HG03045 (cell line): ENCODE measurements around the gene EFCC1.

Experiments used
- ATAC-seq: cut with Tn5 transposase; IDR thresholded peaks from one replicate; pipeline ENCODE4 v1.9.1; 2021; ENCODE audit warnings: mild to moderate bottlenecking, moderate library complexity; ENCODE audit not compliant: unreplicated experiment

Gene EFCC1, protein sequence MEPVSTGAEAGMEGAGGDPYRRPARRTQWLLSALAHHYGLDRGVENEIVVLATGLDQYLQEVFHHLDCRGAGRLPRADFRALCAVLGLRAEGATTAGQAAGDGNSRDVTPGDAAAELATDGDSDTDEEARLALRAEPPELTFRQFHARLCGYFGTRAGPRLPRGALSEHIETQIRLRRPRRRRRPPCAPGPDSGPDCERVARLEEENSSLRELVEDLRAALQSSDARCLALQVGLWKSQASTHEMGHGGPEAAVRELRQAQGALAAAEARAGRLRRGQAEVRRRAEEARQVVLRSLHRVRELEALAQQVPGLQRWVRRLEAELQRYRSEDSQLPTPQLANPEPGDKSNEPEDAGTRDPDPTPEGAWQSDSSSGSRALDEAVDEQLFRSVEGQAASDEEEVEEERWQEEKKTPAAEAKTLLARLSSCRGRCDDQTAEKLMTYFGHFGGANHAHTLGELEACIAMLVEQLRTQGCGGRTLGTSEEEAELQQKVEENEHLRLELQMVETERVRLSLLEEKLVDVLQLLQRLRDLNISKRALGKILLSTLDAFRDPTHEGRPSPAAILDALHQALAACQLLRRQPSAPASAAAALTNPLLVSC

DNA sequence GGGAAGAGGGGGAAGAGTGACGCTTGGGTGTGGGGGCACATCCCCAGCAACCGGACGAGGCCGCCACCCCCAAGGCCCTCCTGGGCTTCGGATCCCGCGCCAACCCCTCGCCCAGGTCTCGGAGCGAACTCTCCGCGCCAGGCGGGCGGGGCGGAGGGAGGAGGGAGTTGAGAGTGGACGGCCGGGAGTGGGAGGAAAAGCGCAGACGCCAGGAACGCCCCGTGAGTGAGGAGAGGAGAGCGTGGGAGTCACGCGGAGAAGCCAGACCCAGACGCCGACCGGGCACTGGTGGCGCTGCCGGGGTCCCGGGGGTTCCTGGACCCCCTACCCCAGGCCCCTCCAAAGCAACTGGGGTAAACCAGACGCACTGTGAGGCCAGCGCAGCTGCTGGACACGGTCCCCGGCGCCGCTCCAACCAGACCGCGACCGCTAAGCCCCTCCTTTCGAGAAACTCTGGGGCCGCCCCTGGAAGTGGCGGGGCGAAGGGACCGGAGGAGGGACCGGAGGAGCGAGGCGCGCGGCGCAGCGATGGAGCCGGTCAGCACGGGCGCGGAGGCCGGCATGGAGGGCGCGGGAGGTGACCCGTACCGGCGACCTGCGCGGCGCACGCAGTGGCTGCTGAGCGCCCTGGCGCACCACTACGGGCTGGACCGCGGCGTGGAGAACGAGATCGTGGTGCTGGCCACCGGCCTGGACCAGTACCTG lies at the start of gene EFCC1:
EFCC1 (plus strand) TSS at position 204 of the 705 bp plus-strand sequence; CDS start at position 529, 325 bp downstream.
- ATAC-seq, result no peak

DNA sequence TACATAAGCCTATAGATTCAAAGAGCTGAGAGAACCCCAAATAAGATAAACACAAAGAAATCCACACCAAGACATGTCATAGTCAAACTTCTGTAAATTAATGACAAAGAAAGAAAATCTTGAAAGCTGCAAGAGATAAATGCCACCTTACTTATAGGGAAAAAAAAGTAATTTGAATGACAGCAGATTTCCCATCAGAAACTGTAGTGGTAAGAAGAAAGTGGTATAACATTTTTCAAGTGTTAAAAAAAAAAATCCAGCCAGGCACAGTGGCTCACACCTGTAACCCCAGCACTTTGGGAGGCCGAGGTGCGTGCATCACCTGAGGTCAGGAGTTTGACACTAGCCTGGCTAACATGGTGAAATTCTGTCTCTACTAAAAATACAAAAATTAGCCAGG lies 44.7 kb upstream of the EFCC1 start:
- ATAC-seq, result no peak

DNA sequence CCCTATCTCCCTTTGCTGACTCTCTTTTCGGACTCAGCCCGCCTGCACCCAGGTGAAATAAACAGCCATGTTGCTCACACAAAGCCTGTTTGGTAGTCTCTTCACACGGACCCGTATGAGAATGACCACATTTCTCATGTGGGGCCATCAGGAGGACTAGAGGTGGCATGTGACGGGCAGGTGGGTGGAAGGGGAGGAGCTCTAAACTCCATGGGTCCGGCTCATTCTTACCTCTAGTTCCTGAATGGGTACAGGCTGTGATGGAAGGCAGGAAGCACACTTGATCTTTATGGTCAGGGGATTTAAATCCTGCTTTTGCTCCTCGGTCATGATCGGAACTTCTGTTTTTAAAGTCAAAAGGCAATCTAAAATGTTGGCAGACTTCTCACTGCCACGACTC lies 35.8 kb upstream of the EFCC1 start:
- no peak for ATAC-seq

DNA sequence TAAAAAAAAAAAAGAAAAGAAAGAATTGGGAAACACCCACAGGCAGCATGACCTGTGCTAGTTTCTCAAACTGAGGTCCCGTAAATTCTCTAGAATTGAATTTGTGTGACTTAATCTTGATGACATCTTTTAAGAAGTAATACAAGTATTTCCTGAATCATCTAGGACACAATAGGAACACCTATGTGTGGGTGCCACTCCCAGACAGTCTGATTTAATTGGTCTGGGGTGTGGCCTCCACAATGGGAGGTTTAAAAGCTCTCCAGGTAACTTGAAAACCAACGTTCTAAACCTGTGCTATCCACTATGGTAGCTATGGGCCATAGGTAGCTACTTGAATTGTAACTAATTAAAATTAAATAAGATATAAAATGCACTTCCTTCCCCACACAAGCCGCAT lies 35.3 kb upstream of the EFCC1 start:
- no peak for ATAC-seq

DNA sequence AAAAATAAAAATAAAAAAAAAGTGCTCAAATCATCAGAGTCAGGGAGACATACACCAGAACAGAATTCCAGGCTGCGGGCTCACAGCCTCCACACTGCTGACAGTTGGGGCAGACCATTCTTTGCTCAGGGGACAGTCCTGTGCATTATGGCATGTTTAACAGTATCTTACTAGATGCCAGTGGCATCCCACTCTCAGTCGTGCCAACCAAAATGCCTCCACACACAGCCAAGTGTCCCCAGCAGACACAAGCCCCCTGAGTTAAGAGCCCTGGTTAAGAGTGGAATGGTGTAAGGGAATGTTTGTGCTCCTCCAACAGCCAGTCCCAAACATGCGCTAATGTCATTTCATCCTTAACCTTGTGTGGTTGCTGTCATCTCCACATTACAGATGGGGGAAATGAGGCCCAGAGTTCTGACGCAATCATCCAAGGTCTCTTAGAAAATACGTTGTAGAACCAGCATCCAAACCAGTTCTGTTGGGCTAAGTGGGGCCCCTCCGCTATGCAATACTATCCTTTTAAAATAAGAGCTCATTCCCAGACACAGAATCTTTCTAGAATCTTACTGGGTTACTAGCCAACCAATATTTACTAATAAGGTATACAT lies 33.3 kb upstream of the EFCC1 start:
- no peak for ATAC-seq

DNA sequence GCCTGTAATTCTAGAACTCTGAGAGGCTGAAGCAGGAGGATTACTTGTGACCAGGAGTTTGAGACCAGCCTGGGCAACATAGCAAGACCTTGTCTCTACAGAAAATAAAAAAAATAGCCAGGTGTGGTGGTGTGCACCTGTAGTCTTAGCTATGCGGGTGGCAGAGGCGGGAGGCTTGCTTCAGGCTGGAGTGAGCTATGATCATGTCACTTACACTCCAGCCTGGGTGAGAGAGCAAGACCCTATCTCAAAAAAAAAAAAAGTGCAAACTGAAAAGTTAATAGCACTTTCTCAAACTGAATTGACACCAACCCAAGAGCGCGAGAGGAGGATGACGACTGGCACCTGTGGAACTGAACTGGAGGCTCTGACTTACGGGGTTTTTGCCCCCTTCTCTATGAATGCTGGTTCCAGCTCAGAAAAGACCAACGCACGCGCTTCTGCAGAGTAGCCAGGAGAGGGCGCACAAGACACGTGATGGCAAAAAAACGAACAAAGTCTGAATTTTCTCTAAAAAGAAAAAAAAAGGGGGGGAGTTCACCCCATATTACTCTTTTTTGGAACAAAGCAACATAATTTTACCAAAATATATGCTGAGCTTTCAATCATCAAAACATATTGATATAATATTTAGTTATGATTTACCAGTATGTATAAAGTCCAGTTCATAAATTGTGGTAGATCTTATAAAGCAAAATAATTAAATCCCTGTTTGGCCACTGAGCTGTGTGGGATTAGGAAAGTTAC lies 30.9 kb upstream of the EFCC1 start:
- ATAC-seq, result no peak

DNA sequence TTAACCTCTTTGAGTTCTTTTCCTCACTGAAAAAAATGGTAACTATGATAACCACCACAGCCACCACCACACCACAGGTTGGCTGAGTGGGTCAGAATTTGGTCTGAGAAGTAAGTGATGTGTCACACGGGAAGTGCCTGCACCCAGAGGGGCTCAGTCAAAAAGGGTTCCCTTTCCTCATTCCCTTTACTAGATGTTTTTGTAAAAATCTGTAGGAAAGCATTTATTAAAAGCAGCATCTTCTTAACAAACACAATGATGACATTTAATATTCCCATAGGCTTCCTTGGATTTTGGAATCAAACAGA lies 30.4 kb upstream of the EFCC1 start:
- ATAC-seq, result no peak

DNA sequence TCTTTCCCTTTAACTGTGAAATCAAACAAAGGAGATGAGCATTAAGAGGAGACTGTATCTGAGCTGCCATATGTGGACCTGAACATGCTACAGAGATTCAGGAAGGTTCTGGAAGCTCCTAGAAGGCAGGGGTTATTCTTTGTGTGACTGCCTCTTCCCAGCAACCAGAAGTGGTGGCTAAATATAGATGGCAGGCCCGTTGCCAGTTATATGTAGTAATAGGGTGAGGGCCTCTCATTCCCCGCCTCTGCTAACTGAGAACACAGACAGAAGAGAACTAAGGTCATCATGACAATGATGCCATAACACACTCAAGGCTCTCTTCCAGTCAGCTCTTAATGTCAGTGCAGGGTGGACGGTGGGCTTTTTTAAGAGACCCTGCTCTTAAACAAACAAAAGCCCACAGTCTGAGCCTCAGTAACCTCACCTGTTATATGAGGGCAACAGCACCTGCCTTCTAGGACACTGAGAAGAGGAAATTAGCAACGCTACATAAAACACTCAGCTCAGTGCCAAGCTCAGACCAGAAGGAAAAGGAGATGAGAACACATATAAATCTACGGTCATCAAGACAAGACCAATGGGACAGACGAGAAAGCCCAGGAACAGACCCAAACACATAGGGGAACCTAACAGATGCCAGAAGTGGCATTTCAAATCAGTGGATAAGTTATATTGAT lies 29.5 kb upstream of the EFCC1 start:
- no peak for ATAC-seq

DNA sequence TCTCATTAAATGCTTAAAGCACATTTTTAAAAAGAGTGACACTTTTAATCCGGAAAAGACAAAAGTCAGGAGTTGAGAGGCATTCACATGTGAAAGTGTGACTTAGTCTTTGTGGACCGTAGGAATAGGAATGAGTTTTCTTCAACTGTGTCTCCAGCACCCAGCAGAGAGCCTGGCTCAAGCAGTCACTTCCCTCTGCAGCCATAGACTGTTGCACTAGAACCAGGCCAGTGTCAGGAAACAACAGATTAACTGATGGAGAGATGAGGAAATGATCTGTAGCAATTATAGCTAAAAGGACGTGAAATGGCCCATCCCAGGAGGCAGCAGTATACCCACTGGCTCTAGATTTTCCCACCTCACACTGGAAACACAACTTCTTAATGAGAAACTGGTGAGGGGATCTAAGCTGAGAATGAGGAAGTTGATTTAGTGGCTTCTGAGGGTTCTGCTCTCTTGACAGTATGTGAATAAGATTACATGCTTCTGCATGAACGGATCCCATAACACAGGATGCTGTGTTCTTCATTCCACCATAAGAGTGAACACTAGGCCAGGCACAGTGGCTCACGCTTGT lies 27.0 kb upstream of the EFCC1 start:
- no peak for ATAC-seq

DNA sequence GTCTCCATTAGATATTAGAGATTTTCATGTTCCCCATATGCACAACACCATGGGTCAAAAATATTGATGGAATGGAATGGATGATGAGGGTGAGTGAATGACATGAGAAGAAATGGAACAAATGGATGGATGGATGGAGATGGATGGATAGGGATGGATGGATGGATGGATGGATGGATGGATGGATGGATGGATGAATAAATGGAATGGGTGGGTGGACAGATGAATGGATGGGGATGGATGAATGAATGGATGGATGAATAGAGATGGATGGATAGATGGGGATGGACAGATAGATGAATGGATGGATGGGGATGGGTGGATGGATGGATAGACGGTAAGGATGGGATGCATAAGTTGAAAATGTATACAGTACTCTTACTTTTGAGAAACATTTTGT lies 25.8 kb upstream of the EFCC1 start:
- no peak for ATAC-seq

DNA sequence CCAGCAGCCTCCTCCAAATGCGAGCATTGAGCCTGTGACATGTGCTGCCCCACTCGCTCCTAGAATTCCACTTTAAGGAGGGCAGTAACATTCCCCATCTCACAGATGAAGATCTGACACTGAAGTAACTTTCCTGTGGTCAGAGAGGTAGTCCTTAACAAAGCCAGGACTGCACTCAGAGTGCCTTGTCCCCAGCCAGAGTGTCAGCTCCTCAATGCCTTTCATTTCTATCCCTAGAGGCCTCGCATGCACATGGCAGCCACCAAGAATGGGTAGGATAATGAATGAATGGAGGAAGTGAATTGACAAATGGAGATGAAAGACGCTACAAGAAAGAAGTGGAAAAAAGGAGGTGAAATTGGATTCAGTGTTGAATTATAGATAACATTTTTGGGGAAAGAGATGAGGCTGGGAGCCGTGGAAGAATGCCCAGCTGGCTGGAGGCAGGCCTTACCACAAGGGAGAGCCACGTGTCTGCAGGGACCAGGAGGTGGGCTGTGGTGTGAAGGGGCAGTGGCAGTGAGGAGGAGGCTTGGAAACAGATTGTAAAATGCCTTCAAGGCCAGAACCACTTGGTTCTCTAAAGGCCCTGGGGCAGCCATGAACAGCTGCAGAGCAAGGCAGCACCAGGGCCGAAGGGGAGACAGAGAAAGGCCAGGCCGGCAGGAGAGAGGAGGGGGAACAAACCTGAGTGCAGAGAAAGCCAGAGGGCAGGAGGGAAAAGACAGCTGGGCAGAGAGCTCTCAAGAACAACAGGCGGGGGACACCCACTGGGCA lies 17.6 kb upstream of the EFCC1 start:
- ATAC-seq, result no peak

DNA sequence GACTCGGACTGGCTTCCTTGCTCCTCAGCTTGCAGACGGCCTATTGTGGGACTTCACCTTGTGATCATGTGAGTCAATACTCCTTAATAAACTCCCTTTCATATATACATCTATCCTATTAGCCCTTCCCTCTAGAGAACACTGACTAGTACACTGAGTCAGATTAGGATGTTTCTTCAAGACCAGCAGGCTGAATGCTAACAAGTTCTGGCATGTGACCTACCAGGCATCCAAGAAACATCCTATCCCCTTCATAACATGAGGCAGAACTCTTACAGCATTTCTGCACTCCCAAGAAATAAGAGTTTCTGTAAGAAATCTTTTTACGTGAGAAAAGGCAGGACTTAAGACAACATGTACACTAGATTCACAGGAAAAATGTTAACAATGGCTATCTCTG lies 16.5 kb upstream of the EFCC1 start:
- no peak for ATAC-seq

DNA sequence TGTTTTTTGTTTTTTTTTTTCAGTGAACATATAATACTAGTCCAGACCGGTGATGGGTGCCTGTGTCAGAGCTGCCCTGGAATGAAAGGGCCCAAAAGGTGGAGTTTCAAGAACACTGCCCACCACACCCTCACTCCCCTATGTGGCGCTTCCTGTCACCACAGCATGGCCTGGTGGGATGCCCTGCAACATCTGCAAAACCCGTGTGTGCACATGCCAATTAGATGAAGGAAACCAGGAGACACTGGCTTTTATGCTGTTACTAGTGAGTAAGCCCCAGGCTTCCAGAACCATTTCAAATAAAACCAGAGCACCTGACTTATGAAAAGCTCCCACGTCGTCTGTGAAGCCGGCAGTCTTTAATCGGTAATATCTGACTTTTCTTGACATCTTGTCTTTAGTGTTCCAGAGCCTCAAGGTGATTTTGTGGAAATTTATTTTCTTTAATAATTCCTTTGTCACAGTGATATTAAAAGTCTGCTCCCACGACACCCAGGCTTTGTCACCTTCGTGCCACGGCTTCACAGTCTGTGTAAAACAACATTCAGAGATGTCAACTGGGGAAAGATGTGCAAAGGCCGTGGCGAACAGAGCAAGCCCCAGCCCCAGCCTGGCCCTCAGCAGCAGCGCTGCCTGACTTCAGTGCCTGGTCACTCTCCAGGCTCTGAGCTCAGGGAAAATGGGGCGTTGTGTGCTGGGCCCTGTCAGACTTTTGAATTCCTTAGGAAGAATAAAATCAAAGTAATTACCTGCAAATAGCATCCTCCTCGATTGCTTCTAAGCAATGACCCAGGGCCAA lies 13.6 kb upstream of the EFCC1 start:
- no peak for ATAC-seq

DNA sequence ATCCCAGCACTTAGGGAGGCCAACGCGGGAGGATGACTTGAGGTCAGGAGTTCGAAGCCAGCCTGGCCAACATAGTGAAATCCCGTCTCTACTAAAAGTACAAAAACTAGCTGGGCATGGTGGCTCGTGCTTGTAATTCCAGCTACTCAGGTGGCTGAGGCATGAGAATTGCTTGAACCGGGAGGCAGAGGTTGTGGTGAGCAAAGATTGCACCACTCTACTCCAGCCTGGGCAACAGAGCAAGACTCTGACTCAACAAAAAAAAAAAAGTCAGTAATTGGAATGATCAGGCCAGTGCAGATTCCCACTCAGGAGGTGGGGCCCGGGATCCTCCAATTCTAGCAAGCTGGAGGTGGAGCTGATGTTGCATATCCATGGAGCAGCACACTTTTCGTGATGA lies 12.8 kb upstream of the EFCC1 start:
- no peak for ATAC-seq

DNA sequence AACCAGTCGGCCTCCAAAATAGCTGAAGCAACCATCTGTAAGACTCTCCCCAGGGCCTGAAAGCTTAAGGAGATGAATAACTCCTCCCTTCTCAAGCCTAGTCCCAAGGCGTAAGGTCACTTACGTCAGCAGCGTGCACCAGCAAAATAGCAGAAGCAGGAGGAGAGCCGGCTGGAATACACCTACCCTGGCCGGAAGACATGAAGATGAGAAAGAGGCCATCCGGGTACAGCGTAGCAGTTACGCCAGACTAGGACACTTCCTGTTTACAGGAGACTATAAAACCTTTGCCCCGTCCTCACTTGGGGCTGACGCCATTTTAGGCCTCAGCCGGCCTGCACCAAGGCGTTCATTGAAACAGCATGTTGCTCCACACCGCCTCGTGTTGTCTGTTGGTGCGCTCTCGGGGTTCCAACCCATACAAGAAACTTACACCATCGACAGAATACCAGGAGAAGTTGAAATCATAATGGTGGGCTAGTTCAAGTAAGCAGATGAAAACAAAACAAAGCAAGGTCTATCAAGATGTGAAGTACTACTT lies 9.7 kb upstream of the EFCC1 start:
- ATAC-seq, result no peak

DNA sequence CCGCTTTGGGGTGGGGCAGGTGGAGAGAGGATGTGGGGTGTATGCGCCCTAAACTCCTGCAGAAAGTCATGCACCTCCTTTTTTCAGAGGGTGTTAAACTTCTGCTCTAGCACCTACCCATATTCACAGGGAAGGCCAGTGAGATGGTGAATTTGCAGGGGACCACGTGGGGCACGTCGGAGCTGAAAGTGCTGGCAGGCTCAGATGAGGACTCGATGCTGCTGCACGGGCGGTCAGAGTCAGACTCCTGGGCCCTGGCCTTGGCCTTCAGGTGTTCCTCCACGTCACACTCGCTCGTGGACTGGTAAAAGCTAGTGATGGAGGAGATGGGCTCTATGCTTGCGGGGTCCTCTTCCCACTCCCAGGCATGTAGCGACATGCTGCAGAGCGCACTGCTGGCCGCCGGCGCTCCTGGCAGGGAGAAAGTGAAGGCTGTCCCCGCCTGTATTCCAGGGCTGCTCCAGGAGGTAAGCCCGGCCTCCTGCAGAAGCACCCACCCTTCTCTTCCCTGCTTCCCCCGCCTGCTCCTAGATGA lies 8.1 kb upstream of the EFCC1 start:
- no peak for ATAC-seq

DNA sequence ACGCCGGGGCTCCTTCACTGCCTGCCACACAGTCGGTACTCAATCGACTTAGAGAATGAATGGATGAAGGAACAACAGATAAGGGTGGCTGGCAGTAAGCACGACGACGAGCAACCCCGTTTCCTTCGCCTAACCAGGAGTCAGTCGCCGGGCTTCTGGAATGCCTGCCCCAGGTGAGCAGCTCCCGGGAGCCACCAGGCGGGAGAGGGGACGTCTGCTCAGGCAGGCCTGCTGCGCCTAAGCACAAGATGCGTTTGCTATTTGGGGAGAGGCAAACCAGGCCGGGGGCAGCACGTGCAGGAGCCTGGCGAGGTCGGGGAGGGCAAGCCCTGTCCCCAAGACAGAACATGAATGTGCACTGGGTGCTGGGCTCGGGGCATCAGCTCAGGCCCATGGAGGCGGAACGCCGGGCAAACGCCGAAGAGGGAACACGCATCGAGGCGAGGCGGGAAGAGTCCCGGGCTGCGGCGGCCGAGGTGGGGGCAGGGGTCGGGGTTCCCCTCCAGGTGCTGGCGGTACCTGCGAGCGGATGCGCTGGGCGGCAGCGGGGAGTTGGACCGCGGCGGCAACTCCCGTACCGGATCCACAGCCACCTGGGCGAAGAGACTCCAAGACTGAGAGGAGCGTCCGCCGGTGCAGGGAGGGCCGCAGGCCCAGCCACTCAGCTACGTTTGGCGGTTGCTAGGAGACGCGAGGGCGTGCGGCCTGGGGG lies 7.5 kb upstream of the EFCC1 start, which contains the start of gene CFAP92:
CFAP92 (minus strand) TSS at position 616 of the 712 bp plus-strand sequence. CDS start 772 bp downstream, outside the sequence.
- ATAC-seq, result peak; percentile 90
